Measurements from ENCODE around the gene ZNF385B. TPM values are rescaled to one million over a fixed set of nuclear protein-coding genes. Genes with fewer than 3 reads are reported as not detected.

Gene ZNF385B
- total RNA-seq, 4 donors from 2014 or later, result 2.2 to 5.0 (median 4.0) TPM

- DNase-seq (ENCODE audit: extremely low spot score), result no peak
- Histone ChIP-seq H3K4me1 (peaks cover 0 to 25% (median 13%) of the 10 kb centered on the region in 4 donors), H3K27me3 (no peaks in the 10 kb centered on the region), H3K4me3 (no peak overlapping the region), H3K9me3 (no peaks in the 10 kb centered on the region), H3K36me3 (no peaks in the 10 kb centered on the region), H3K27ac (replicated peaks in 1 of 4) (no peak overlapping the region)
- WGBS, result 81% methylated on average over 4 of the region's 4 CpGs
- TF ChIP-seq, protein P1, sequence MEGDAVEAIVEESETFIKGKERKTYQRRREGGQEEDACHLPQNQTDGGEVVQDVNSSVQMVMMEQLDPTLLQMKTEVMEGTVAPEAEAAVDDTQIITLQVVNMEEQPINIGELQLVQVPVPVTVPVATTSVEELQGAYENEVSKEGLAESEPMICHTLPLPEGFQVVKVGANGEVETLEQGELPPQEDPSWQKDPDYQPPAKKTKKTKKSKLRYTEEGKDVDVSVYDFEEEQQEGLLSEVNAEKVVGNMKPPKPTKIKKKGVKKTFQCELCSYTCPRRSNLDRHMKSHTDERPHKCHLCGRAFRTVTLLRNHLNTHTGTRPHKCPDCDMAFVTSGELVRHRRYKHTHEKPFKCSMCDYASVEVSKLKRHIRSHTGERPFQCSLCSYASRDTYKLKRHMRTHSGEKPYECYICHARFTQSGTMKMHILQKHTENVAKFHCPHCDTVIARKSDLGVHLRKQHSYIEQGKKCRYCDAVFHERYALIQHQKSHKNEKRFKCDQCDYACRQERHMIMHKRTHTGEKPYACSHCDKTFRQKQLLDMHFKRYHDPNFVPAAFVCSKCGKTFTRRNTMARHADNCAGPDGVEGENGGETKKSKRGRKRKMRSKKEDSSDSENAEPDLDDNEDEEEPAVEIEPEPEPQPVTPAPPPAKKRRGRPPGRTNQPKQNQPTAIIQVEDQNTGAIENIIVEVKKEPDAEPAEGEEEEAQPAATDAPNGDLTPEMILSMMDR (IDR thresholded peaks at IDR 0.05), result no peak
- TF ChIP-seq POLR2A (IDR thresholded peaks at IDR 0.05; ENCODE audit: low read depth), result no peak
- no peak for TF ChIP-seq EP300 (IDR thresholded peaks at IDR 0.05)
- TF ChIP-seq POLR2AphosphoS5 (IDR thresholded peaks at IDR 0.05), result no peak
- intact Hi-C loops (cut with DNase I), result no loop called here
Measured at GRCh38 chr2:179571721-179572120, 289.7 kb downstream of the ZNF385B start.

GRCh38 chr2:179571252-179571651 is 290.2 kb downstream of the ZNF385B start:
- TF ChIP-seq POLR2AphosphoS5 (IDR thresholded peaks at IDR 0.05) (no peak), POLR2A (IDR thresholded peaks at IDR 0.05; ENCODE audit: low read depth) (no peak), EP300 (IDR thresholded peaks at IDR 0.05) (no peak)
- TF ChIP-seq, protein P1 (IDR thresholded peaks at IDR 0.05), result no peak
- Histone ChIP-seq H3K4me3 (no peak overlapping the region), H3K27ac (replicated peaks in 1 of 4) (no peak overlapping the region), H3K36me3 (no peaks in the 10 kb centered on the region), H3K27me3 (no peaks in the 10 kb centered on the region), H3K9me3 (no peaks in the 10 kb centered on the region), H3K4me1 (peaks cover 0 to 25% (median 13%) of the 10 kb centered on the region in 4 donors)
- 60% methylated on average over 1 of the region's 1 CpG for WGBS
- intact Hi-C loops (cut with DNase I), result no loop called here
- DNase-seq (ENCODE audit: extremely low spot score), result no peak

DNA sequence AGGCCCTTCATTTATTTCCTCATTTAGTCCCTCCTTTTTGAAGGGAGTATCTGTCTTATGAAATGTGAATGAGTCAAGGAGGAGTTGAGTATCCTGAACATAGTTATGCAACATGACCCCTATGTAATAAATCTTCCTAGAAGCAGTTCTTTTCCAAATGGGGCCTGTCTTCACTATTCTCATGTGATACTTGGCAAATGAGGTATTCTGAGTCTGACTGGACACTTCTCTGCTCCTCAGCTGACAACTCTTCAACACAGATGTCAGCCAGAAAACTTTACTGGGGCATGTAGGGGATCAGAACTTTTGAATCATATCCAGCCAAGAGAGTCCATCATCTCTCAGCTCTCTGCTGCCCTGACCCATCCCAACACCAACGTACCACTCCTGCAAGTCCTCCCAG is 291.6 kb downstream of the ZNF385B start:
- Histone ChIP-seq H3K4me1 (peaks cover 0 to 25% (median 13%) of the 10 kb centered on the region in 4 donors), H3K27ac (replicated peaks in 1 of 4) (peak overlapping the region; percentile 5 to 42 (median 13)), H3K27me3 (no peaks in the 10 kb centered on the region), H3K9me3 (no peaks in the 10 kb centered on the region), H3K4me3 (no peak overlapping the region), H3K36me3 (no peaks in the 10 kb centered on the region)
- intact Hi-C loops (cut with DNase I), result no loop called here
- 42% methylated on average over 1 of the region's 1 CpG for WGBS
- DNase-seq (ENCODE audit: extremely low spot score), result no peak
- TF ChIP-seq POLR2A (IDR thresholded peaks at IDR 0.05; ENCODE audit: low read depth) (no peak), EP300 (IDR thresholded peaks at IDR 0.05) (no peak), POLR2AphosphoS5 (IDR thresholded peaks at IDR 0.05) (peak in 1 of 2 donors; percentile 65)
- TF ChIP-seq, protein P1 (IDR thresholded peaks at IDR 0.05), result no peak

GRCh38 chr2:179565807-179566206 is 295.6 kb downstream of the ZNF385B start:
- Histone ChIP-seq H3K4me3 (no peak overlapping the region), H3K9me3 (no peaks in the 10 kb centered on the region), H3K4me1 (peaks cover 0 to 13% (median 10%) of the 10 kb centered on the region in 4 donors), H3K27me3 (no peaks in the 10 kb centered on the region), H3K27ac (replicated peaks in 1 of 4) (no peak overlapping the region), H3K36me3 (no peaks in the 10 kb centered on the region)
- intact Hi-C loops (cut with DNase I), result no loop called here
- 48% methylated on average over 2 of the region's 2 CpGs for WGBS
- DNase-seq (ENCODE audit: extremely low spot score), result no peak
- TF ChIP-seq EP300 (IDR thresholded peaks at IDR 0.05) (no peak), POLR2AphosphoS5 (IDR thresholded peaks at IDR 0.05) (no peak), POLR2A (IDR thresholded peaks at IDR 0.05; ENCODE audit: low read depth) (no peak)
- TF ChIP-seq, protein P1 (IDR thresholded peaks at IDR 0.05), result no peak

DNA sequence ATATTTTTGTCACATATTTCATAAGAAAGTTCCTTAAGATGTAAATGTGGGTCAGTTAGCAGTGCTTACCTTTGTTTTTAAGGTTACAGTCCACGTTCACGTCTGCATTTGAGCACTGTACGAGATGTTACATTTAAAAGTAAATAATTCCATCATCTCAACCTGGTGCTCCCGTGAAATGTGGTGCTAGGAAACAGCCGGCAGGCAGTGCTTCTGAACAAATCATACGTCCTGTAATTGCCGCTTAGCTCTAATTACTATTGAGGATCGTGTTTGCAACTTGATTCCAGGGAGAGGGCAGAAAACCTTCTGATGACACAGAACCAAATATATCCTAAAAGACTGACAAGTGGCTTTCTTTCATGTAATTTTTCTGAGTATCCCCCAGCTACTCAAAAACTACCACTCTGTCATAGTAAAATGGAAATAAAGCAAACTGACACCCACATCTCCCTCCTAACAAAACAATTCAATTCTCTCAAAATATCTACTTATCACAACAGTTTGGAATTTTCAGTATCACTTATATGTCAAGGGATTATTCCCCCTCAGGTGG is 299.0 kb downstream of the ZNF385B start:
- Histone ChIP-seq H3K36me3 (no peaks in the 10 kb centered on the region), H3K9me3 (no peaks in the 10 kb centered on the region), H3K4me3 (no peak overlapping the region), H3K27me3 (no peaks in the 10 kb centered on the region), H3K27ac (replicated peaks in 1 of 4) (no peak overlapping the region), H3K4me1 (no peaks in the 10 kb centered on the region)
- no peak for DNase-seq (ENCODE audit: extremely low spot score)
- TF ChIP-seq, protein P1 (IDR thresholded peaks at IDR 0.05), result no peak
- TF ChIP-seq EP300 (IDR thresholded peaks at IDR 0.05) (no peak), POLR2A (IDR thresholded peaks at IDR 0.05; ENCODE audit: low read depth) (no peak), POLR2AphosphoS5 (IDR thresholded peaks at IDR 0.05) (no peak)
- 64% methylated on average over 8 of the region's 8 CpGs for WGBS
- intact Hi-C loops (cut with DNase I), result no loop called here

Measured in esophagus muscularis mucosa (tissue), 4 donors.